Measurements from ENCODE around the gene ANKRD13B.
A peak's percentile ranks its signal among the peaks of the same experiment; 100 is the strongest.
"Not testable (repeated sequence)": the region's sequence is repeated elsewhere in the genome, so short reads cannot be mapped to it uniquely, and the experiment has no call there.

ANKRD13B gene

DNA sequence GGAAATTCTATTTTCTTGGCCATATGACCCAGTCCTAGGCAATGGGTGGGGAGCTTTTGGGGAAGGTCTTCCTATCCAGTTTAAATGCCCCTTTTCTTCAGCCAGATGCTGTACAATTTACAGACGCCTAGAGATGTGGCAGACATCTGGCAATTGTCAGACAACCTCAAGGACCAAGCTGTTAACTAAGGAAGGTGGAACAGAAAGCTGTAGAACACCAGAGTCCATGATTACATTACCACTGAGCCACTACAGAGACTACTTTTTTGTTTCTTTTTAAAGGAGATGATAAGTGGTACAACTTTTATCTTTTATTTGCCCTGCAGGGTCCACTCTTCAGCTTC lies 50.9 kb downstream of the ANKRD13B start:
- H3K27me3 ChIP-seq (ENCODE audit: control insufficient read depth, insufficient read depth, low read length), result no peaks in the 10 kb centered on the region
- H3K36me3 ChIP-seq (ENCODE audit: control insufficient read depth, insufficient read depth, low read length), result peaks cover 2% of the 10 kb centered on the region
- H3K9ac ChIP-seq (ENCODE audit: low read length), result no peak overlapping the region
- no peak overlapping the region for H3K4me3 ChIP-seq (ENCODE audit: low read length)
- no peak overlapping the region for H3K27ac ChIP-seq (ENCODE audit: low read depth, low read length)
- H3K4me1 ChIP-seq (ENCODE audit: control insufficient read depth, insufficient read depth, low read length), result peaks cover 10% of the 10 kb centered on the region

GRCh38 chr17:29645515-29646051 lies 52.7 kb downstream of the ANKRD13B start:
- Histone ChIP-seq H3K4me1 (ENCODE audit: control insufficient read depth, insufficient read depth, low read length) (peaks cover 7% of the 10 kb centered on the region), H3K27ac (ENCODE audit: low read depth, low read length) (peak overlapping the region; percentile 33)

GRCh38 chr17:29648005-29648404 lies 55.1 kb downstream of the ANKRD13B start:
- Histone ChIP-seq H3K4me1 (ENCODE audit: control insufficient read depth, insufficient read depth, low read length) (peaks cover 6% of the 10 kb centered on the region), H3K9ac (ENCODE audit: low read length) (no peak overlapping the region), H3K36me3 (ENCODE audit: control insufficient read depth, insufficient read depth, low read length) (peaks cover 2% of the 10 kb centered on the region), H3K27me3 (ENCODE audit: control insufficient read depth, insufficient read depth, low read length) (no peaks in the 10 kb centered on the region), H3K4me3 (ENCODE audit: low read length) (no peak overlapping the region), H3K27ac (ENCODE audit: low read depth, low read length) (no peak overlapping the region)

More at GRCh38 chr17:29645515-29646051, 52.7 kb downstream of the ANKRD13B start:
- Histone ChIP-seq H3K27me3 (ENCODE audit: control insufficient read depth, insufficient read depth, low read length) (no peaks in the 10 kb centered on the region), H3K9ac (ENCODE audit: low read length) (no peak overlapping the region), H3K36me3 (ENCODE audit: control insufficient read depth, insufficient read depth, low read length) (peaks cover 2% of the 10 kb centered on the region), H3K4me3 (ENCODE audit: low read length) (no peak overlapping the region)

GRCh38 chr17:29649359-29649758 lies 56.4 kb downstream of the ANKRD13B start:
- Histone ChIP-seq H3K27ac (ENCODE audit: low read depth, low read length) (no peak overlapping the region), H3K9ac (ENCODE audit: low read length) (no peak overlapping the region), H3K4me3 (ENCODE audit: low read length) (no peak overlapping the region), H3K36me3 (ENCODE audit: control insufficient read depth, insufficient read depth, low read length) (peaks cover 2% of the 10 kb centered on the region), H3K4me1 (ENCODE audit: control insufficient read depth, insufficient read depth, low read length) (peaks cover 6% of the 10 kb centered on the region), H3K27me3 (ENCODE audit: control insufficient read depth, insufficient read depth, low read length) (no peaks in the 10 kb centered on the region)

GRCh38 chr17:29650396-29650795 lies 57.5 kb downstream of the ANKRD13B start:
- Histone ChIP-seq H3K27me3 (ENCODE audit: control insufficient read depth, insufficient read depth, low read length) (no peaks in the 10 kb centered on the region), H3K4me3 (ENCODE audit: low read length) (no peak overlapping the region), H3K36me3 (ENCODE audit: control insufficient read depth, insufficient read depth, low read length) (peaks cover 2% of the 10 kb centered on the region), H3K27ac (ENCODE audit: low read depth, low read length) (no peak overlapping the region), H3K9ac (ENCODE audit: low read length) (no peak overlapping the region), H3K4me1 (ENCODE audit: control insufficient read depth, insufficient read depth, low read length) (no peaks in the 10 kb centered on the region)

GRCh38 chr17:29651913-29652312 lies 59.0 kb downstream of the ANKRD13B start:
- H3K27me3 ChIP-seq (ENCODE audit: control insufficient read depth, insufficient read depth, low read length); H3K36me3 ChIP-seq (ENCODE audit: control insufficient read depth, insufficient read depth, low read length); H3K4me3 ChIP-seq (ENCODE audit: low read length); H3K4me1 ChIP-seq (ENCODE audit: control insufficient read depth, insufficient read depth, low read length); H3K9ac ChIP-seq (ENCODE audit: low read length); H3K27ac ChIP-seq (ENCODE audit: low read depth, low read length): not testable (repeated sequence)

- H3K9ac ChIP-seq (ENCODE audit: low read length), result no peak overlapping the region
- H3K36me3 ChIP-seq (ENCODE audit: control insufficient read depth, insufficient read depth, low read length), result peaks cover 2% of the 10 kb centered on the region
- H3K4me1 ChIP-seq (ENCODE audit: control insufficient read depth, insufficient read depth, low read length), result no peaks in the 10 kb centered on the region
- H3K27ac ChIP-seq (ENCODE audit: low read depth, low read length), result no peak overlapping the region
- H3K4me3 ChIP-seq (ENCODE audit: low read length), result no peak overlapping the region
- no peaks in the 10 kb centered on the region for H3K27me3 ChIP-seq (ENCODE audit: control insufficient read depth, insufficient read depth, low read length)
Measured at GRCh38 chr17:29652976-29653375, 60.0 kb downstream of the ANKRD13B start.

GRCh38 chr17:29653995-29654714 lies 61.2 kb downstream of the ANKRD13B start:
- Histone ChIP-seq H3K9ac (ENCODE audit: low read length) (no peak overlapping the region), H3K27ac (ENCODE audit: low read depth, low read length) (no peak overlapping the region)

DNA sequence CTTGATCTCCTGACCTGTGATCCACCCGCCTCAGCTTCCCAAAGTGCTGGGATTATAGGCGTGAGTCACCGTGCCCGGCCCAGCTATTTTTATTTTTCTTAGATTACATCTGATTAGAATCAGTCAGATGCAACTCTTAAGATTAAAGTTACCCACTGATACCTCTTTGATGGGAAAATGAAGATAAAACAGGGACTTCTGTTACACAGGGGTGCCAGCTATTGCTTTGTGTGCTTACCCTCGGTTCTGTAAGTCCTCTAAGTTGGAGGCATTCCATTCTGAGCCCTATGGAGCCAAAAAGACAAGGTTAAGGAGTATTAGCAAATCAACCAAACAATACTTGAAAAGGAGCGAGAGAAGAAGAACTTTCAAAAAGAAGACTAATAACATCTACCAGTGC lies 62.4 kb downstream of the ANKRD13B start:
- Histone ChIP-seq H3K27ac (ENCODE audit: low read depth, low read length) (no peak overlapping the region), H3K4me3 (ENCODE audit: low read length) (no peak overlapping the region), H3K36me3 (ENCODE audit: control insufficient read depth, insufficient read depth, low read length) (no peaks in the 10 kb centered on the region)

More at GRCh38 chr17:29653995-29654714, 61.2 kb downstream of the ANKRD13B start:
- no peaks in the 10 kb centered on the region for H3K27me3 ChIP-seq (ENCODE audit: control insufficient read depth, insufficient read depth, low read length)
- H3K36me3 ChIP-seq (ENCODE audit: control insufficient read depth, insufficient read depth, low read length), result no peaks in the 10 kb centered on the region
- H3K4me1 ChIP-seq (ENCODE audit: control insufficient read depth, insufficient read depth, low read length), result no peaks in the 10 kb centered on the region
- H3K4me3 ChIP-seq (ENCODE audit: low read length), result no peak overlapping the region

GRCh38 chr17:29659155-29659554 lies 66.2 kb downstream of the ANKRD13B start:
- Histone ChIP-seq H3K27me3 (ENCODE audit: control insufficient read depth, insufficient read depth, low read length) (no peaks in the 10 kb centered on the region), H3K27ac (ENCODE audit: low read depth, low read length) (no peak overlapping the region), H3K9ac (ENCODE audit: low read length) (no peak overlapping the region), H3K4me3 (ENCODE audit: low read length) (no peak overlapping the region), H3K36me3 (ENCODE audit: control insufficient read depth, insufficient read depth, low read length) (no peaks in the 10 kb centered on the region), H3K4me1 (ENCODE audit: control insufficient read depth, insufficient read depth, low read length) (no peaks in the 10 kb centered on the region)

More for the DNA sequence above, 62.4 kb downstream of the ANKRD13B start:
- Histone ChIP-seq H3K27me3 (ENCODE audit: control insufficient read depth, insufficient read depth, low read length) (no peaks in the 10 kb centered on the region), H3K9ac (ENCODE audit: low read length) (no peak overlapping the region), H3K4me1 (ENCODE audit: control insufficient read depth, insufficient read depth, low read length) (no peaks in the 10 kb centered on the region)

GRCh38 chr17:29661213-29661612 lies 68.3 kb downstream of the ANKRD13B start:
- Histone ChIP-seq H3K36me3 (ENCODE audit: control insufficient read depth, insufficient read depth, low read length) (no peaks in the 10 kb centered on the region), H3K4me1 (ENCODE audit: control insufficient read depth, insufficient read depth, low read length) (no peaks in the 10 kb centered on the region), H3K27me3 (ENCODE audit: control insufficient read depth, insufficient read depth, low read length) (no peaks in the 10 kb centered on the region), H3K9ac (ENCODE audit: low read length) (no peak overlapping the region), H3K27ac (ENCODE audit: low read depth, low read length) (no peak overlapping the region), H3K4me3 (ENCODE audit: low read length) (no peak overlapping the region)

DNA sequence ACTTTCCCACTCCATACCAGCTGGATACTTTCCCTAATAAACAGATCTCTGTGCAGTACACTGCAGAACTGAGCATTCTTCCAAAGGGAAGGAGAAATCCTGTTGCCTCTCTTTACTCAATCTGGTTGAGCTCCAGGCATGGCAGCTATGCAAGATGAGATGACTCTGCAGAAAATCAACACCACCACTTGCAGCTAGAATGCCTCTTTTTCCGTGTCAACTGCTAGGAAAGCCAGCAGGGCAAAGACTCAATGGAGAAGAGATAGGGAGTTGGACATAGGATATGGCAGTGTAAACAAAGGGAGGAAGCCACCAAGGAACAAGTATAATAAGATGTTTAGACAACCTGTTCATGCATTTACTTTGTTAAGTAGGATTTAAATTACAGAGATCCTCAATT lies 70.2 kb downstream of the ANKRD13B start:
- Histone ChIP-seq H3K9ac (ENCODE audit: low read length) (no peak overlapping the region), H3K36me3 (ENCODE audit: control insufficient read depth, insufficient read depth, low read length) (peaks cover 3% of the 10 kb centered on the region), H3K4me3 (ENCODE audit: low read length) (no peak overlapping the region), H3K27ac (ENCODE audit: low read depth, low read length) (no peak overlapping the region), H3K27me3 (ENCODE audit: control insufficient read depth, insufficient read depth, low read length) (no peaks in the 10 kb centered on the region), H3K4me1 (ENCODE audit: control insufficient read depth, insufficient read depth, low read length) (no peaks in the 10 kb centered on the region)
